Midbrain (tissue), 1 donor: Measurements from ENCODE around the gene PTPRG.
"Not testable (repeated sequence)": the region's sequence is repeated elsewhere in the genome, so short reads cannot be mapped to it uniquely, and the experiment has no call there.

Experiments
- DNase-seq: peaks from one replicate; lab custom pipeline; 2025; lab: John Stamatoyannopoulos, UW

PTPRG gene

GRCh38 chr3:61561374-61562041 is at the start of gene PTPRG:
Gene PTPRG, plus strand, starts transcription at chr3:61561571. Its CDS starts 717 bp downstream, at chr3:61562288.
- peak; percentile 71 for DNase-seq

- no peak for DNase-seq
Observed at GRCh38 chr3:61518590-61518989, 42.8 kb upstream of the PTPRG start.

DNA sequence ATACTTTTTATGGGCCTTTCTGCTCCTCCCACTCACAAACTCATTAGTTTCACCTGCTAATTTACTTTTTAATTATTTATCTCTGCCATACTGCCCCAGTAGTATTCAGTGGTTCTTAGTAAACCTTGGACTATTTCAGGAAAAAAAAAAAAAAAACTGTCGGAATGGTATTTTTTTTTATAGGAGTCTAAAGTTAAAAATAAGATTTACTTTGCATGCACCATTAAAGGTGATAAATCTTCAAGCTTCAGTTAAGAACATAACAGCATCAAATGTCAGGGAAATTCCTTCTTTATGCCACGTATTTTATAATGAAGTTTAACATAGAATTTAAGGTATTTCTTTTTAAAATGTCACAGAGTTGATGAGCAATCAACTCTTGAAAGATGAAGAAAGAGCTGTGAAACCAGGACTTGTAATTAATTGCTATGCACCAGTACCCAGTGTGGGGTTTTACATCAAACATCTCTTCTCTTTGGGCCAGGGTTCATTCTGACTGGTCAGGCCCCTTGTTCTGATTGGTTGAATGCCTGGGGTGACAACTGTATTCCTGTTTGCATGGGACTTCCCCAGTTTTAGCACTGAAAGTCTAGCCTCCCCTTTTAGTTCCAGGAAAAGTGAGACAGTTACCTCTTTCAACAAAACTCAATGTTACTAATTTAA is 40.3 kb upstream of the PTPRG start:
- DNase-seq, result no peak

- no peak for DNase-seq
Observed at GRCh38 chr3:61522060-61522459, 39.3 kb upstream of the PTPRG start.

GRCh38 chr3:61522626-61523025 is 38.7 kb upstream of the PTPRG start:
- no peak for DNase-seq

GRCh38 chr3:61524933-61525332 is 36.4 kb upstream of the PTPRG start:
- DNase-seq, result no peak

DNA sequence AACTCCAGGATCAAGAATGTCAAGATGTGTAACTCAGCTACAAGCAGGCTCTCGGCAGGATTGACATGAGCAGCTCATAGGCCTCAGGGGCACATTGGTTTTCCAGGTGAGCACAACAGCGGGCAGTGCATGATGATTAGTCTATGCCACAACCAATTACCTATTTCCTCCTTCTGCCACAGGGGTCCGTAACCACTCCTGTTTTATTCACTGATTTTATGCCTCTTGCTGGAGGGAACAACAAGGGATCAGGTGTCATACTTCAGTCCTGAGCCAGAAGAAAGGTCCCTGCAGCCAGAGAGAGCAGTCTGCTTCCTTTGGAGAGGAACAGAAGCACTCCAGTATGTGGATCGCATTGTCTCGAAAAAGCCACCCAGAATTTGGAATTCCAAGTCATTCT is 35.1 kb upstream of the PTPRG start:
- DNase-seq, result no peak

- no peak for DNase-seq
Observed at GRCh38 chr3:61527011-61527410, 34.4 kb upstream of the PTPRG start.

DNA sequence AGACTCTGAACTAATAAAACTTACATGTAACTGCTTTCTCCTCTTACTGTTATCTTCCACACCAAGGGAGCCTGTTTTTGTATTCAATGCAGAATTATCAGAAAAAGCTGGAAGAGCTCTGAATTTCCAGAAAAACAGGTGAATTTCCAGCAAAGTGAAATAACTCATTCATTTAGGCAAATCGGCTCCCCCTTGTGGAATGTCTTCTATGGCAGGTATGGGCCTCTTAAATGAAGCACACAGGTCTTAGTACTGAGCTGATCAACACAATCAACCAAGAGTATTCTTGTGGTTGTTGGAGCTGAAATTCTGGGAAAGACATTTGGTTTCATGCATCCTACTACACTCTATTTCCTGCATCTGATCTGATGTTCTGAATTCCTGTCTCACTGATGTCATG is 31.0 kb upstream of the PTPRG start:
- peak; percentile 5 for DNase-seq

- no peak for DNase-seq
Observed at GRCh38 chr3:61531528-61531927, 29.8 kb upstream of the PTPRG start.

GRCh38 chr3:61532739-61533500 is 28.5 kb upstream of the PTPRG start:
- no peak for DNase-seq

DNA sequence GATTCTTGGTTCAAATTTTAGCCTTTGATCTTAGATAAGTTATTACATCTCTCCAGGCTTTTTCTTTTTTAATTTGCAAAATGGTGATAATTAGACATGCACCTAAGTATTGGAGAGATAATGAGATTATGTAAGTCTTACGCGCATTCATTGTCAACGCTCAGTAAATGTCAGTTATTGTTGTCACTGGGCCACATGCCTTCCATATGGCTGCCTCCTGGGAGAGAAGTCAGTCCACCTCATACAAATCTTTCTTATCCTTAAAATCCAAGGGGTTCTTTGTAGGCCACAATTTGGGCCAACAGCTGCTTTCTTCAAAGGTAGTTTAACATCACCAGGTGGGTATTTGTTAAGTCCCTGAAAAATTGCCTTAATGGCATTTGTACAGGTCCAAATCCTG is 25.5 kb upstream of the PTPRG start:
- no peak for DNase-seq

DNA sequence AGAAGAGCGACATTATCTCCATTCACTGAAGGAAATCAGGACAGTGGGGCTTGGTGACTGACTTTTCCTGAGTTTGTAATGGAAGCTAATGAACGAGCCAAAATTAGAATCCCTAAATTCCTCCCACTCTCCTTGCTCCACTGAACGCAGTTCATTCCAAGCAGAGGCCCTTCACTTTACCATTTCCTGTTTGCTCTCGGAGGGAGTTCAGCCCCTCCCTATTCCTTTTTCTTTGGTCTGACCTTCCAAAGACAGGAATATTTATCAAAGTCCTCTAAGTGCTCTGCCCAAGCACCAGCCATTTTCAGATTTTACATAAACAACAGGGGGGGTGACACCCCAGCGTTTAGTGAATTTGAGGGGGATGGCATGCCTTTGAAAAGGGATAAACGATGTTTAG is 24.0 kb upstream of the PTPRG start:
- DNase-seq, result no peak

- no peak for DNase-seq
Observed at GRCh38 chr3:61538486-61538885, 22.9 kb upstream of the PTPRG start.

GRCh38 chr3:61541694-61542093 is 19.7 kb upstream of the PTPRG start:
- DNase-seq, result no peak

- DNase-seq, result no peak
Observed at GRCh38 chr3:61545716-61546115, 15.7 kb upstream of the PTPRG start.

- no peak for DNase-seq
Observed at GRCh38 chr3:61547625-61548024, 13.7 kb upstream of the PTPRG start.

DNA sequence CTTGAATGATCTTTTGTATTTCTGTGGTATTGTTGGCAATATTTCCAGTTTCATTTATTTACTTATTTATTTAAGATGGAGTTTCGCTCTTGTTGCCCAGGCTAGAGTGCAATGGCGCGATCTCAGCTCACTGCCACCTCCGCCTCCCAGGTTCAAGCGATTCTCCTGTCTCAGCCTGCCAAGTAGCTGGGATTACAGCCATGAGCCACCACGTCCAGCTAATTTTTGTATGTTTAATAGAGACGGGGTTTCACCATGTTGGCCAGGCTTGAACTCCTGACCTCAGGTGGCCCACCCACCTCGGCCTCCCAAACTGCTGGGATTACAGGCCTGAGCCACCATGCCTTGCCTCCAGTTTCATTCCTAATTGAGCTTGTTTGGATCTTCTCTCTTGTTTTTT is 8.7 kb upstream of the PTPRG start:
- not testable (repeated sequence) for DNase-seq

GRCh38 chr3:61559136-61559731 is 2.1 kb upstream of the PTPRG start:
- DNase-seq, result no peak

DNA sequence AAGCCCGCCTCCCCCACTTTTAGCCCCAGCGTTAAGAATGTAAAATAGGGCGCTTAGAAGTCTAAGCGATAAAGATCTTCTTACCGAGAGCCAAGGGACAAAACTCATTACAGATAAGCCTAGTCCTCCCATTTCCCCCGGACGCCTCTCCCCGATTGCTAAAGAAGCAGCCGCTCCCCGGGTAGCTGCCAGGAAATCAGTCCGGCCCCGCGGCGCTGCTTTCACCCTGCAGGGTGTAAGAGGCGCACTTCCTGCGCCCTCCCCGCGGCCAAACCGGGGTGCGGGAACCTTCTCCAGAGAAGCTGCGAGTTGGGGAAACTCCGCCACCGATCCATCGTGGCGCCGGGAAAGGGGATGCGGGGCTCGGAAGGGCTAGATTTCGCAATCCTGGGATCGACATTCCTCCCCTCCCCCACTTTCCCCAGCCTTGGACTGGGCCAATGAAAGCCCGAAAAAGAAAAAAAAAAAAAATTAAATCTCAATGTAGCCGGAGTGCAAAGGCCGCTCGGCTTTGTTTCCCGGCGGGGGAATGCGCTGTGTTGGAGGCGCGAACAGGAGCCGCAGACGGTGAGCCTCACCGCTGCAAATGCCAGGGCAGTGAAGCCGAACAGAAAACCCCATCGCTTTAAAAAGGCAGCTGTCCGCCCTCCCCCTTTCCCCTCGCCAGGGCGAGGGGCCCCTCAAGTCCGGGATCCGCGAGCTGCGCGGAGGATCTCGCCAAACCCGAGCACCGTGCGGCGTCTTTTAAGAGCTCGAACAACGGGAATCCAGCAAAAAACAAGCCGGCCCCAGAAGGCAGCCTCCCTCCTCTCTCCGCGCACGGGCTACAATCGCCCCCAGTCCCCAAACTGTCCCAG is 626 bp upstream of the PTPRG start:
- DNase-seq, result peak; percentile 51

DNA sequence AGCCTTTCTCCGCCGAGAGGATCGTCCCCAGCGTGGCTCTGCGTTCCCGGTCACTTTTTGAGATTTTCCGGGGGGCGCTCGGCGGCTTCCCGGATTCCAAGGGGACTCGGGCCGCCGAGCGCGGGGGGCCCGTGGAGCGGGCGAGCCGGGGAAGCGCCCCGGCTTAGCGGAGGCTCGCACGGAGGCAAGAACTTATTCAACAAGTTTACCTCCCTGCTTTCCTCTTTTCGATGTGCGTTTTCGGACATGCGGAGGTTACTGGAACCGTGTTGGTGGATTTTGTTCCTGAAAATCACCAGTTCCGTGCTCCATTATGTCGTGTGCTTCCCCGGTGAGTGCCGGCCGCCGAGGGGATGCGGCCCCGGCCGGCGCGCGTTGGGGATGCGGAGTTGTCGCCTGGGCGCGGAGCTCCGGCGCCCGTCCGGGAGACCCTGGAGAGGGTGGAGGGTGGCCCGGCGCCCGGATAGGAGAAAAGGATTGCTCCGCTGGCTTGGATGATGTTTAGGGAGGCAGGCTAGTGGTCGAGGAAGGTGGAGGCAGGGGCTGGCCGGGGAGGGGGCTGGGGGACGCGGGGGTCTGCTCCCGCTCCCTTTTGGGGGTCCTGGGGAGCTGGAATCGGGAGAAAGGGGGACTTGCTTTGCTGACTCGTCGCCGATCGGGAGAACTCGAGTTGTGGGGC is 810 bp downstream of the PTPRG start:
- no peak for DNase-seq
